IPS-18a (cell line): ENCODE results near the gene POLR1C.
"Not testable (repeated sequence)": the region's sequence is repeated elsewhere in the genome, so short reads cannot be mapped to it uniquely, and the experiment has no call there.

Source experiments
- H3K27ac ChIP-seq: one replicate; pipeline ENCODE4 v1.5.1; 2013; ENCODE audit warnings: low read length
- H3K27me3 ChIP-seq: one replicate; pipeline ENCODE4 v1.6.1; 2013; ENCODE audit warnings: mild to moderate bottlenecking, low read length; ENCODE audit not compliant: control insufficient read depth, insufficient read depth
- H3K36me3 ChIP-seq: one replicate; pipeline ENCODE4 v1.6.1; 2013; ENCODE audit warnings: low read depth, low read length; ENCODE audit not compliant: control insufficient read depth
- H3K4me1 ChIP-seq: one replicate; pipeline ENCODE4 v1.6.1; 2013; ENCODE audit warnings: low read depth, low read length; ENCODE audit not compliant: control insufficient read depth
- H3K4me3 ChIP-seq: one replicate; pipeline ENCODE4 v1.5.1; 2013; ENCODE audit warnings: low read length
- H3K9ac ChIP-seq: one replicate; pipeline ENCODE4 v1.6.1; 2013; ENCODE audit warnings: mild to moderate bottlenecking, low read length, moderate library complexity
- H3K9me3 ChIP-seq: one replicate; pipeline ENCODE4 v1.6.1; 2013; ENCODE audit warnings: low read depth, low read length; ENCODE audit not compliant: control insufficient read depth

The POLR1C gene

GRCh38 chr6:43493833-43494232 lies 23.1 kb upstream of the POLR1C start:
- Histone ChIP-seq H3K27me3 (no peaks in the 10 kb centered on the region), H3K9me3 (no peaks in the 10 kb centered on the region), H3K27ac (no peak overlapping the region), H3K36me3 (peaks cover 12% of the 10 kb centered on the region), H3K4me1 (no peaks in the 10 kb centered on the region), H3K9ac (no peak overlapping the region), H3K4me3 (no peak overlapping the region)

- Histone ChIP-seq H3K4me1 (no peaks in the 10 kb centered on the region), H3K9ac (no peak overlapping the region), H3K9me3 (no peaks in the 10 kb centered on the region), H3K36me3 (peaks cover 17% of the 10 kb centered on the region), H3K27ac (no peak overlapping the region), H3K27me3 (no peaks in the 10 kb centered on the region), H3K4me3 (no peak overlapping the region)
Measured at GRCh38 chr6:43494321-43494720, 22.6 kb upstream of the POLR1C start.

- no peaks in the 10 kb centered on the region for H3K27me3 ChIP-seq
- no peak overlapping the region for H3K4me3 ChIP-seq
- H3K9ac ChIP-seq = no peak overlapping the region
- H3K9me3 ChIP-seq = no peaks in the 10 kb centered on the region
- H3K36me3 ChIP-seq = peaks cover 21% of the 10 kb centered on the region
- H3K4me1 ChIP-seq = no peaks in the 10 kb centered on the region
- no peak overlapping the region for H3K27ac ChIP-seq
Measured at GRCh38 chr6:43494766-43495165, 22.1 kb upstream of the POLR1C start.

- H3K4me1 ChIP-seq = no peaks in the 10 kb centered on the region
- no peak overlapping the region for H3K27ac ChIP-seq
- no peaks in the 10 kb centered on the region for H3K27me3 ChIP-seq
- peak overlapping the region; percentile 1 for H3K4me3 ChIP-seq
- no peaks in the 10 kb centered on the region for H3K9me3 ChIP-seq
- H3K9ac ChIP-seq = no peak overlapping the region
- peaks cover 28% of the 10 kb centered on the region for H3K36me3 ChIP-seq
Measured at GRCh38 chr6:43495409-43495941, 21.4 kb upstream of the POLR1C start.

GRCh38 chr6:43496370-43497128 lies 20.3 kb upstream of the POLR1C start:
- H3K36me3 ChIP-seq = peaks cover 39% of the 10 kb centered on the region
- H3K27ac ChIP-seq = no peak overlapping the region

GRCh38 chr6:43497129-43497396 lies 19.8 kb upstream of the POLR1C start:
- no peaks in the 10 kb centered on the region for H3K27me3 ChIP-seq
- H3K27ac ChIP-seq = no peak overlapping the region
- H3K36me3 ChIP-seq = peaks cover 44% of the 10 kb centered on the region
- H3K9me3 ChIP-seq = no peaks in the 10 kb centered on the region
- H3K4me3 ChIP-seq = no peak overlapping the region
- no peak overlapping the region for H3K9ac ChIP-seq
- no peaks in the 10 kb centered on the region for H3K4me1 ChIP-seq

More at GRCh38 chr6:43496370-43497128, 20.3 kb upstream of the POLR1C start:
- Histone ChIP-seq H3K4me3 (no peak overlapping the region), H3K4me1 (no peaks in the 10 kb centered on the region), H3K9ac (no peak overlapping the region), H3K27me3 (no peaks in the 10 kb centered on the region), H3K9me3 (no peaks in the 10 kb centered on the region)

- no peak overlapping the region for H3K9ac ChIP-seq
- H3K4me1 ChIP-seq = no peaks in the 10 kb centered on the region
- peaks cover 50% of the 10 kb centered on the region for H3K36me3 ChIP-seq
- H3K9me3 ChIP-seq = no peaks in the 10 kb centered on the region
- no peaks in the 10 kb centered on the region for H3K27me3 ChIP-seq
- no peak overlapping the region for H3K27ac ChIP-seq
- no peak overlapping the region for H3K4me3 ChIP-seq
Measured at GRCh38 chr6:43497689-43498088, 19.2 kb upstream of the POLR1C start.

GRCh38 chr6:43498291-43498690 lies 18.6 kb upstream of the POLR1C start:
- not testable (repeated sequence) for H3K9me3 ChIP-seq, H3K9ac ChIP-seq, H3K4me1 ChIP-seq, H3K27me3 ChIP-seq, H3K27ac ChIP-seq, H3K4me3 ChIP-seq
- peaks cover 56% of the 10 kb centered on the region for H3K36me3 ChIP-seq

- no peaks in the 10 kb centered on the region for H3K27me3 ChIP-seq
- peaks cover 61% of the 10 kb centered on the region for H3K36me3 ChIP-seq
- no peak overlapping the region for H3K9ac ChIP-seq
- H3K27ac ChIP-seq = no peak overlapping the region
- no peaks in the 10 kb centered on the region for H3K9me3 ChIP-seq
- H3K4me3 ChIP-seq = no peak overlapping the region
- H3K4me1 ChIP-seq = no peaks in the 10 kb centered on the region
Measured at GRCh38 chr6:43499028-43499815, 17.7 kb upstream of the POLR1C start.

GRCh38 chr6:43500921-43501320 lies 16.0 kb upstream of the POLR1C start:
- Histone ChIP-seq H3K4me1 (no peaks in the 10 kb centered on the region), H3K9me3 (no peaks in the 10 kb centered on the region), H3K27ac (no peak overlapping the region), H3K4me3 (no peak overlapping the region), H3K27me3 (no peaks in the 10 kb centered on the region), H3K36me3 (peaks cover 73% of the 10 kb centered on the region), H3K9ac (no peak overlapping the region)

GRCh38 chr6:43502666-43503065 lies 14.2 kb upstream of the POLR1C start:
- H3K27me3 ChIP-seq = peaks cover 3% of the 10 kb centered on the region
- H3K4me1 ChIP-seq = no peaks in the 10 kb centered on the region
- H3K4me3 ChIP-seq = no peak overlapping the region
- H3K27ac ChIP-seq = no peak overlapping the region
- peaks cover 73% of the 10 kb centered on the region for H3K36me3 ChIP-seq
- H3K9ac ChIP-seq = no peak overlapping the region
- H3K9me3 ChIP-seq = no peaks in the 10 kb centered on the region

GRCh38 chr6:43503443-43503842 lies 13.4 kb upstream of the POLR1C start:
- peaks cover 10% of the 10 kb centered on the region for H3K27me3 ChIP-seq
- H3K27ac ChIP-seq = no peak overlapping the region
- H3K9ac ChIP-seq = no peak overlapping the region
- no peaks in the 10 kb centered on the region for H3K4me1 ChIP-seq
- H3K9me3 ChIP-seq = no peaks in the 10 kb centered on the region
- no peak overlapping the region for H3K4me3 ChIP-seq
- peaks cover 65% of the 10 kb centered on the region for H3K36me3 ChIP-seq
